ENCODE measurements around the gene C10orf105.

DNA sequence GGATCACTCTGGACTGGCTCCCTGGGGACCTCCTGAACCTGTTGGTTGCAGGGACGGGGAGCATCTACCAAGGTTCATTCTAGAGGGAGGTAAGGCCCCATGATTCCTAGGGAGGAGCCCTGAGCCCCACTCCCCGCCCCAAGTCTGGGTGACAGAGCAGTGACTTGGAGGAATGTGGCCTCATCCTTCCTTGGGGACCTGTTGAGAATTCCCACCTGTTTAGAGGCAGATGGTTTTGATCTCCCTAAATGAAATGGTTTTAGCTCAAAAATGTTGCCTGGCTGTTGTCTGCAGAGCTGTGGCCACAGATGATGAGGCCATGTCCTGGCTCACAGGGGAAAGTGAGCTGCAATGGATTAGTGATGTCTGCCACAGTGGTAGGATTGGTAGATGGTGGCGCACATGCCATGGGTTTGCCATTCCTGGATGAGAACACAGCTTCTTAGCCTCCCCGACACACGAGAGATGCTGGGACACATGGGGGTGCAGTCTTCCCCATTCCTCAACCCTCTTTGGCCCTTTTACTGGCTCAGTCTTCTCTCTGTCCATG, 12.3 kb downstream of the C10orf105 start:
- TF ChIP-seq GATA3 (IDR thresholded peaks at IDR 0.05; ENCODE audit: low read depth, low read length) = no peak
- no peak for TF ChIP-seq GATA2 (IDR thresholded peaks at IDR 0.05; ENCODE audit: low read depth, low read length)
